Stimulated activated CD8-positive, alpha-beta memory T cell treated with anti-CD3 and anti-CD28 coated beads, Interleukin-7, amount 100 ng/mL, for 4 hours (primary cell): ENCODE results near the gene FBXW7.
A peak's percentile ranks its signal among the peaks of the same experiment; 100 is the strongest.
"Not testable (repeated sequence)": the region's sequence is repeated elsewhere in the genome, so short reads cannot be mapped to it uniquely, and the experiment has no call there.

Source experiments
- DNase-seq, 2 donors: peaks; one replicate each; pipeline ENCODE4 v3.0.0-alpha.2; 2020; ENCODE audit warnings: low read depth in 2 of 2

The FBXW7 gene

DNA sequence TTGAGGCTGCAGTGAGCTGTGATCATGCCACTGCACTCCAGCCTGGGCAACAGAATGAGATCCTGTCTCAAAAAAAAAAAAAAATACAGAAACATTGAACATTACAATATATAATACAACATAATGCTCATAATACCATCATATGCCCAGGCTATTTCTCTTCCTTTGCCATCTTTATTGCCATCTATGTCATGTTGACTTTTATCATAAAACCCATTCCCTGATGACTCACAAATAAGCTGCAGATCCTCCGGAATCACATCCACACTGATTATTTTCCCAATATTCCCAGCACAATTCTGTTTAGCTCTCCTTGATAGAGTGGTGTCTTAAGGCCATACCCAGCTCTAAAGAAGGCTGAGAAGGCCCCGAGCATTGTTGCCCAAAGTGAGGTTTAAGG, 9.2 kb upstream of the FBXW7 start:
- DNase-seq: no peak

GRCh38 chr4:152544533-152544932, 8.6 kb upstream of the FBXW7 start:
- DNase-seq: not testable (repeated sequence)

- no peak for DNase-seq
Measured at GRCh38 chr4:152540941-152541340, 5.0 kb upstream of the FBXW7 start.

DNA sequence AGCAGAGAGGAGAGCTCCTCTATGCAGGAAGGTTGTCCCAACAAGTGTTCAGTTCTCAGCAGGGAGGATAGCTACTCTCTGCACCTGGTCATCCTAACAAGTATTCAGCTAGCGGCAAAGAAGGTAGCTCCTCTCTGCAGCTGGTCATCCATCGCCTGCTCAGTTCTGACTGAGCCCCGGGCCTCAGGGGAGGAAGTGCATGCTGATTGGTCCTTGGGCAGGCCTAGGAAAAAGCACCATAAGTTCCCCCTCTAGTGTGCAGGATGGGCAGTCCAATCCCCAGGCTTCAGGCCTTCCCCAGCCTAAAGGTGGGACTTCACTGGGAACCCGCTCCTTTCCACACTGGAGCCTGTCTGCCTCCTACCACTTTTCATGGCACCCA, 4.4 kb upstream of the FBXW7 start:
- no peak for DNase-seq

DNA sequence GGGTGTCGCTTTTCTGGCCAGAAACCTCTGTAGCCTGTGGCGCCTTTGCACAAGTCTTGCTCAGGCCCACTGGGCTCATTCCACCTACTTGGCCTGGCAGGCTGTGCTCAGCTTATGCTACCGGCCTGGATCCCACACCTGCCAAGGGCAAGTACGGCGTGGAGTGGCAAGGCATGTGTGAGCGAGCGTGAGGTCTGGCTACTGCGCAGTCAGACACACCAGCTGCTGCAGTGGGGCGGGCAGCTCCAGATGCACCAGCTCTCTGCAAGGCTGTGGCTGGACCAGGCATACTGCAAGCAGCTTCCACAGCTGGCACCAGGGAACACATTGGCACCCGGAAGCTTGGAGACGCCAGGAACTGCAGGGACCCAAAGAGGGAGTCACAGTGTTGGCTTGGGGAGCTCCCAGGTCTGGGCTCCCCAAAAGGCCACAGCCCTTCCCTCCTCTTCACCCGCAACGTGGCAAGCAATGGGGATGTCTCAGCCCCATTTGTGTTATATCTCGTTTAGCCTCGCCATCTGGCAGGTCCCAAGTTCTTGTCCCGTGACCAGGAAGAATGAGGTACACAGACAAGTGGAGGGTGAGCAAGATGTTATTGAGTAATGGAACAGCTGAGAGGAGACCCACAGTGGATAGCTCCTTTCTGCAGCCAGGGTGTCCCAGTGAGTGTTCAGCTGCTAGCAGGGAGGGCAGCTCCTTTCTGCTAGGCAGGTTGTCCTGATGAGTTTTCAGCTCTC, 3.8 kb upstream of the FBXW7 start:
- no peak for DNase-seq

GRCh38 chr4:152537881-152538280, 2.0 kb upstream of the FBXW7 start:
- no peak for DNase-seq

DNA sequence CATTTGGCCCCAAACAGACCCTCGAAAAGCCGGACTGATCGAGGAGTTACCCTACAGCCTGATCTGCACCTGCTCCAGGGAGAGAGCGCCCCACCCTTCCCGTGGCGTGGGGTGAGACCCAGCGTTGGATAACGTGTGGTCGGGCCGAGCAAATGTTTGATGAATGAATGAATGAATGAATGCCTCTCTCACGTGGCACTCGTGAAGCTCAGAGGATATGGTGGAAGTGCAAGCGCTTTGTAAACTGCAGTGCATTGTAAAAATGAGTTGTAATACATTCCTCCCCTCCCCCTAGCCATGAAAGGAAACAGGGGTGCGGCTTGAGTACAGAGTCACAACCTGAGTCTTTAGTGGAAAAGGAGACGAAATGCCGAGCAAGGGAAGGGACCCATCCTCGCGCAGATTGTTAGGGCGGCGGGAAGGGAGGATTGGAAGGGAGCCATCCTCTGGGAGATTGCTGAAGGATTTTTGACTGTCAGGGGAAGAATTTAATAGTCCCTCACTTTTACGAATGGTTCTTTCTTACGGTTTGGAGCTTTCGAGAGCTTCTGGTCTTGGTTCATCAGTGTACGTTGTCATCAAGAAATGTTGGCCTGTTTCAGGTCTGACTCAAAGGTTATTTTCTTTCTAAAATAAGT, 772 bp upstream of the FBXW7 start:
- peak in 1 of 2 donors; percentile 49 for DNase-seq

- peak in 1 of 2 donors; percentile 27 for DNase-seq
Measured at GRCh38 chr4:152535360-152535902, 461 bp downstream of the FBXW7 start.

DNA sequence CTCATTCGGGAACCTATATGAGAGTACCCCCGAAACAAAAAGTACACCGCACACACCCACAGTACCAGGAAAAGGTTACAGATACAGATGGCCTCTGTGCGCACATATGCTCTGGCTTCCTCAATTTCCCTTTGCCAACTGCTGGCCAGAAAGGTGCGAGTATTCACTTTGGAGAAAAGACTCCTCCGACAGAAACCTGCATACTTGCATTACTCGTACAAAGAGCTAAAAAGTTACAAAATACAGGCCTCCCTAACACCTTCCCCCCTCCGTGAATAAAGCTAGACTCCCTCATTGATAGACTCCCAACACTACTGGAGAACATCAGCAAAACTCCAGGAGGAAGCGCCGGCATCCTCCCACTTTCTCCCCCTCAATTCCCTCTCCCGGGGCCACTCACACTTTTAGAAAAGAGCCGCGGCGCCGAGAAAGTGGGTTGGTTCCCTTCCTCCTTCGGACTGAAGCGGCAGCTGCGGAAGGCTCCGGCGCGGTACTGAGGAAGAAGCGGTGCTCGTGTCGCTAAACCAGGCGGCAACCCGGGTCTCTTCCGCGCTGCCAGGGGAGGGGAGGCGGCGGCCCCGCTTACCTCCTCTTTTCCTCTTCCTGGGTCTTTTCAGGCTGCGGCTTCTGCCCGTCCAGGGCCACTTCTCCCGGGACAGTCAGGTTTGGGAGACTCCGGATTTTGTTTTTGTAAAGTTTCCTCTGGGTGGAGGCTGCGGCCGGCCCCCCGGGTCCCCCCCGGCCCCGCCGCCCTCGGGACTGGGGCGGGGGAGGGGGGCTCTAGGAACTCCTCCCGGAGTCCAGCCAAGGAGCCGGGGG, 1.1 kb downstream of the FBXW7 start:
- DNase-seq: peak in 1 of 2 donors; percentile 43

DNA sequence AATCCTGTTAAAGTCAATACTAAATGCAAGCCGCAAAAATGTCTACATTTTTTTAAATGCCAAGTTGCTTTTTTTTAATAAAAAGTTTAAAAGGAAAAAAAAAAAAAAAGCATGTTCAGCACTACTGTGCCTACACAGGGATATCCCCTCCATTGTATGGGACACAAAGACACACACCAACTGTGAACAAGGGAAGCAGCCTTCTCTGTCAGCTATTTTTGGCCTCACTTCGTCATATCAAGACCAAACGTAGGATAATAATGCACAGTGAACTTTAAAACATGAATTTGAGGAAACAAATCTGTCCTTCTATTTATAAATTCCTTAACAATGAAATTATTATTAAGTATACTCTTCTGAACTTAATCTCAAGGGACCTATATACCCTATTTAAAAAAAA, 4.4 kb downstream of the FBXW7 start:
- DNase-seq: no peak

DNA sequence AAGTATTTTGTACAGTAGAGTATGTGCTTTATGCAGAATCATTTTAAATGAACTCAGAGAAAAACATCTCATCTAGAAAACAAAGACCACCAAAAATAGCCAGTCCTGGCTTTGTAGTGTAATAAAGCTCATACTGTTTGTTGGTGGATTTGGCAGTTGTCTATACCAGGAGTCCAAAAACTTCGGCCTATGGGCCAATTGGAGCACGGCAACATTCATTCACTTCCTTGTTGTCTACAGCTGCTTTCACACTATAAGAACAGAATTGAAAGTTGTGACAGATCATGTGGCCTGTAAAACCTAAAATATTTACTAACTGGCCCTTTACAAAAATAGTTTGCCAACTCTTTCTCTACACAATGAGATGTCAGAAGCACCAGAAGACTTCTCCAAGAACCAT, 5.3 kb downstream of the FBXW7 start:
- no peak for DNase-seq

DNA sequence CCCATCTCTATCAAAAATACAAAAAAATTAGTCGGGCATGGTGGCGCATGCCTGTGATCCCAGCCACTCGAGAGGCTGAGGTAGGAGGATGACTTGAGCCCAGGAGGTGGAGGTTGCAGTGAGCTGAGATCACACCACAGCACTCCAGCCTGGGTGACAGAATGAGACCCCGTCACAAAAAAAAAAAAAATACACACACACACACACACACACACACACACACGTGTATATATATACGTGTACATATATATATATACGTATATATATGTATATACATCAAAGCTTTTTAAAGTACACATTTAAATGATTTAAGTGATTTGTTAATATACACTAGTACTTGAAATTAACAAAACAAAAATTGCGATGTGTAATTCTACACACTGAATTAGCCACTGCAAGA, 6.0 kb downstream of the FBXW7 start:
- no peak for DNase-seq

GRCh38 chr4:152528060-152528459, 7.8 kb downstream of the FBXW7 start:
- no peak for DNase-seq

DNA sequence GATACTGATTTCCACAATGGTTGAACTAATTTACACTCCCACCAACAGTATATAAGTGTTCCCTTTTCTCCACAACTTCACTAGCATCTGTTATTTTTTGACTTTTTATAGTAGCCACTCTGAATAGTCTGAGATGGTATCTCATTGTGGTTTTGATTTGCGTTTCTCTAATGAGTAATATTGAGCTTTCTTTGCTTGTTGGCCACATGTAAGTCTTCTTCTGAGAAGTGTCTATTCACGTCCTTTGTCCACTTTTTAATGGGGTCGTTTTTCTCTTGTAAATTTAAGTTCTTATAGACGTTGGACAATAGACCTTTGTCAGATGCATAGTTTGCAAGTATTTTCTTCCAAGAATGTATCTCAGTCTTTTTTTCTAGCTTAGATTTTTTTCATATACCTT, 10.0 kb downstream of the FBXW7 start:
- no peak for DNase-seq

DNA sequence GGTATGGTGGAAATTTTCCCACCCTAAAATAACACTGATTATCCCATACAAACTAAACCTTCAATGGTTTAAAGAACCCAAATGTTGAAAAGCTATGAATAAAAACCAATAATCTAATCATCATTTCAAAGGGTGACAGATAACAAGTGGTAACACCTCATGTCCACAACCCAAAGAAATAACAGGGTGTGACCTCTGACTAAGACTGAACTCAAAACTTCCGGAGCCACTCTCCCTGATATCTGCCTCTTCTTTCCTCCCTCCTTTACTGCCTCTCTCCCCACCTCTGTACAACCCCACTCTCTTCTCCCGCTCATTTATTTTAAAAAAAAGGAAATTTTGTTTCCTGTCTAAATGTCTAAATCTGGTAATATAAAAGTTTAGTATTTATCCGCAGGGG, 11.5 kb downstream of the FBXW7 start:
- DNase-seq: no peak

- no peak for DNase-seq
Measured at GRCh38 chr4:152523731-152524130, 12.2 kb downstream of the FBXW7 start.

GRCh38 chr4:152522754-152523153, 13.1 kb downstream of the FBXW7 start:
- no peak for DNase-seq

- DNase-seq: no peak
Measured at GRCh38 chr4:152522245-152522644, 13.6 kb downstream of the FBXW7 start.

DNA sequence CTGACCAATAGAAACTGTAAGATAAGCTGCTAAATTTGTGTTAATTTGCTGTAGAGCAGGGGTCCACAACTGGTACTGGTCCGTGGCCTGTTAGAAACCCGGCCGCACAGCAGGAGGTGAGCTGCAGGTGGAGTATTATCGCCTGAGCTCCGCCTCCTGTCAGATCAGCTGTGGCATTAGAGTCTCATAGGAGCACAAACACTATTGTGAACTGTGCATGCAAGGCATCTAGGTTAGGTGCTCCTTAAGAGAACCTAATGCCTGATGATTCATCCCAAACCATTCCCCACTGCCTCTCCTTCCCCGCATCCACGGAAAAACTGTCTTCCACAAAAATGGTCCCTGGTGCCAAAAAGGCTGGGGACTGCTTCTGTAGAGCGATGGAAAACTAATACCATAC, 19.7 kb downstream of the FBXW7 start:
- no peak for DNase-seq

DNA sequence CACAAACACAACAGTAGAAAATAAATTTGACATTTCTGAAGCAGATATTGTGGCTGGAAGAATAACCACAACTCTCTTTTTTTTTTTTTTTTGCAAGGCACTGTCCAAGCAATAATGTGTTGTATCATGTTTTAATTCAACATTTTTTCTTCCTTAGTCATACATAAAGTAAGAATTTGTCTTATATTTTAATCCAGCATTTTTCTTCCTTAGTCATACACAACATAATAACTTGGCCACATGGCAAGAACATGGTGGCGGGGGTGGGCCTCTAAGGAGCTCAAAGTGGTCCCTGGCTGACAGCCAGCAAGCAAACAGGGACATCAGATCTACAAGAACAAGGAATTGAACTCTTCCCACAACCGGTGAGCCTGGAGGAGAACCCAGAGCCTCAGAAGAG, 20.2 kb downstream of the FBXW7 start:
- no peak for DNase-seq

DNA sequence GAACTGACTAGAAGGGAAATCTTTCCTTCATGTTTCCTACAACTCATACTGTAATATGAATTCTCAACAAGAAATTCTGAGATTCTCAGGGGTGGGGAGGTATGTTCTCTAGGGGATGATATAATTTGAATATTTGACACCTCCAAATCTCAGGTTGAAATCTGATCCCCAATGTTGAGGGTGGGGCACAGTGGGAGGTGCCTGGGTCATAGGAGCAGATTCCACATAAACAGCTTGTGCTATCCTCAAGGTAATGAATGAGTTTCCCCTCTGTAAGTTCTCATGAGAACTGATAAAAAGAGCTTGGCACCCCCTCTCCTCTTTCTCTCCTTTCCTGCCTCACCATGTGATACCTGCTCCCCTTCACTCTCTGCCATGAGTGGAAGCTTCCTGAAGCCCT, 21.5 kb downstream of the FBXW7 start:
- DNase-seq: no peak

GRCh38 chr4:152513078-152513477, 22.8 kb downstream of the FBXW7 start:
- no peak for DNase-seq

DNA sequence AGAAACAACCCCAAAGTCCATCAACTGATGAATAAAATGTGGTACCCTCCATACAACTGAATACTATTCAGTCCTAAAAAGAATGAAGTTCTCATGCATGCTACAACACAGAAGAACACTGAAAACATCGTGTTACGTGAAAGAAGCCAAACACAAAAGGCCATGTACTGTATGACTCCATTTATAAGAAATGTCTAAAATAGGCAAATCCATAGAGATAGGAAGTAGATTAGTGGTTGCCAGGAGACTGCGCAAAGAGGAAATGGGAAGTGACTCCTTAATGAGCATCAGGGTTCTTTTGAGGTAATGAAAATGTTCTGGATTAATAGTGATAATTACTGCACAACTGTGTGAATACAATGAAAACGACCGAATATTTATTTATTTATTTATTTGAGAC, 23.4 kb downstream of the FBXW7 start:
- no peak for DNase-seq
